ENCODE results near the gene SLC22A23.

The SLC22A23 gene

GRCh38 chr6:3419624-3420272 is 37.1 kb downstream of the SLC22A23 start:
- Histone ChIP-seq H3K4me3 (ENCODE audit: insufficient read length, low read depth) (no peak overlapping the region), H3K27me3 (ENCODE audit: insufficient read depth, insufficient read length) (no peaks in the 10 kb centered on the region), H3K9me3 (ENCODE audit: insufficient read depth, low read length) (no peaks in the 10 kb centered on the region), H3K36me3 (ENCODE audit: insufficient read depth, insufficient read length, low read length) (no peaks in the 10 kb centered on the region), H3K4me1 (ENCODE audit: insufficient read depth, insufficient read length) (peaks cover 15% of the 10 kb centered on the region), H3K9ac (ENCODE audit: insufficient read length, low read depth) (no peak overlapping the region)
- DNase-seq (ENCODE audit: low read depth, low spot score), result no peak
- TF ChIP-seq SUZ12 (IDR thresholded peaks at IDR 0.05; ENCODE audit: extremely low read depth, insufficient read depth, insufficient read length), result no peak
- TF ChIP-seq YY1 (IDR thresholded peaks at IDR 0.05; ENCODE audit: insufficient read depth, insufficient read length), result no peak
- no peak for TF ChIP-seq ZNF274 (IDR thresholded peaks at IDR 0.05; ENCODE audit: low read depth, low read length)

GRCh38 chr6:3418496-3419060 is 38.3 kb downstream of the SLC22A23 start:
- no peak for TF ChIP-seq SUZ12 (IDR thresholded peaks at IDR 0.05; ENCODE audit: extremely low read depth, insufficient read depth, insufficient read length)
- no peaks in the 10 kb centered on the region for H3K9me3 ChIP-seq (ENCODE audit: insufficient read depth, low read length)
- no peaks in the 10 kb centered on the region for H3K36me3 ChIP-seq (ENCODE audit: insufficient read depth, insufficient read length, low read length)
- peaks cover 11% of the 10 kb centered on the region for H3K4me1 ChIP-seq (ENCODE audit: insufficient read depth, insufficient read length)
- DNase-seq (ENCODE audit: low read depth, low spot score), result no peak
- H3K27me3 ChIP-seq (ENCODE audit: insufficient read depth, insufficient read length), result no peaks in the 10 kb centered on the region
- no peak overlapping the region for H3K4me3 ChIP-seq (ENCODE audit: insufficient read length, low read depth)
- no peak overlapping the region for H3K9ac ChIP-seq (ENCODE audit: insufficient read length, low read depth)

- Histone ChIP-seq H3K27me3 (ENCODE audit: insufficient read depth, insufficient read length) (no peaks in the 10 kb centered on the region), H3K9me3 (ENCODE audit: insufficient read depth, low read length) (peaks cover 7% of the 10 kb centered on the region; the same call in 1 of the 2 replicates), H3K9ac (ENCODE audit: insufficient read length, low read depth) (no peak overlapping the region), H3K4me3 (ENCODE audit: insufficient read length, low read depth) (no peak overlapping the region), H3K36me3 (ENCODE audit: insufficient read depth, insufficient read length, low read length) (peaks cover 4% of the 10 kb centered on the region), H3K4me1 (ENCODE audit: insufficient read depth, insufficient read length) (peaks cover 11% of the 10 kb centered on the region)
- DNase-seq (ENCODE audit: low read depth, low spot score), result no peak
- TF ChIP-seq ZNF274 (IDR thresholded peaks at IDR 0.05; ENCODE audit: low read depth, low read length) (no peak), YY1 (IDR thresholded peaks at IDR 0.05; ENCODE audit: insufficient read depth, insufficient read length) (no peak), SUZ12 (IDR thresholded peaks at IDR 0.05; ENCODE audit: extremely low read depth, insufficient read depth, insufficient read length) (no peak)
Measured at GRCh38 chr6:3417473-3417872, 39.4 kb downstream of the SLC22A23 start.

- H3K4me1 ChIP-seq (ENCODE audit: insufficient read depth, insufficient read length), result peaks cover 11% of the 10 kb centered on the region
- TF ChIP-seq YY1 (IDR thresholded peaks at IDR 0.05; ENCODE audit: insufficient read depth, insufficient read length) (no peak), SUZ12 (IDR thresholded peaks at IDR 0.05; ENCODE audit: extremely low read depth, insufficient read depth, insufficient read length) (no peak), ZNF274 (IDR thresholded peaks at IDR 0.05; ENCODE audit: low read depth, low read length) (no peak)
Measured at GRCh38 chr6:3415490-3415889, 41.4 kb downstream of the SLC22A23 start.

GRCh38 chr6:3415082-3415453 is 41.8 kb downstream of the SLC22A23 start:
- H3K4me3 ChIP-seq (ENCODE audit: insufficient read length, low read depth), result no peak overlapping the region
- no peaks in the 10 kb centered on the region for H3K27me3 ChIP-seq (ENCODE audit: insufficient read depth, insufficient read length)
- DNase-seq (ENCODE audit: low read depth, low spot score), result peak; percentile 25
- H3K36me3 ChIP-seq (ENCODE audit: insufficient read depth, insufficient read length, low read length), result peaks cover 4% of the 10 kb centered on the region
- no peak overlapping the region for H3K9ac ChIP-seq (ENCODE audit: insufficient read length, low read depth)
- TF ChIP-seq SUZ12 (IDR thresholded peaks at IDR 0.05; ENCODE audit: extremely low read depth, insufficient read depth, insufficient read length) (no peak), ZNF274 (IDR thresholded peaks at IDR 0.05; ENCODE audit: low read depth, low read length) (no peak), YY1 (IDR thresholded peaks at IDR 0.05; ENCODE audit: insufficient read depth, insufficient read length) (no peak)
- peaks cover 10% of the 10 kb centered on the region; the same call in 1 of the 2 replicates for H3K9me3 ChIP-seq (ENCODE audit: insufficient read depth, low read length)
- peaks cover 11% of the 10 kb centered on the region for H3K4me1 ChIP-seq (ENCODE audit: insufficient read depth, insufficient read length)

More at GRCh38 chr6:3415490-3415889, 41.4 kb downstream of the SLC22A23 start:
- Histone ChIP-seq H3K4me3 (ENCODE audit: insufficient read length, low read depth) (no peak overlapping the region), H3K27me3 (ENCODE audit: insufficient read depth, insufficient read length) (no peaks in the 10 kb centered on the region), H3K9me3 (ENCODE audit: insufficient read depth, low read length) (peaks cover 10% of the 10 kb centered on the region; the same call in 1 of the 2 replicates), H3K36me3 (ENCODE audit: insufficient read depth, insufficient read length, low read length) (peaks cover 4% of the 10 kb centered on the region), H3K9ac (ENCODE audit: insufficient read length, low read depth) (no peak overlapping the region)
- no peak for DNase-seq (ENCODE audit: low read depth, low spot score)

- Histone ChIP-seq H3K9me3 (ENCODE audit: insufficient read depth, low read length) (peaks cover 10% of the 10 kb centered on the region; the same call in 1 of the 2 replicates), H3K9ac (ENCODE audit: insufficient read length, low read depth) (no peak overlapping the region), H3K4me3 (ENCODE audit: insufficient read length, low read depth) (no peak overlapping the region), H3K36me3 (ENCODE audit: insufficient read depth, insufficient read length, low read length) (peaks cover 4% of the 10 kb centered on the region), H3K4me1 (ENCODE audit: insufficient read depth, insufficient read length) (peaks cover 11% of the 10 kb centered on the region), H3K27me3 (ENCODE audit: insufficient read depth, insufficient read length) (no peaks in the 10 kb centered on the region)
- no peak for TF ChIP-seq SUZ12 (IDR thresholded peaks at IDR 0.05; ENCODE audit: extremely low read depth, insufficient read depth, insufficient read length)
- TF ChIP-seq YY1 (IDR thresholded peaks at IDR 0.05; ENCODE audit: insufficient read depth, insufficient read length), result no peak
- no peak for TF ChIP-seq ZNF274 (IDR thresholded peaks at IDR 0.05; ENCODE audit: low read depth, low read length)
- peak; percentile 25 for DNase-seq (ENCODE audit: low read depth, low spot score)
Measured at GRCh38 chr6:3414327-3415081, 42.3 kb downstream of the SLC22A23 start.

GRCh38 chr6:3413592-3413991 is 43.3 kb downstream of the SLC22A23 start:
- Histone ChIP-seq H3K36me3 (ENCODE audit: insufficient read depth, insufficient read length, low read length) (peaks cover 4% of the 10 kb centered on the region), H3K27me3 (ENCODE audit: insufficient read depth, insufficient read length) (no peaks in the 10 kb centered on the region), H3K4me1 (ENCODE audit: insufficient read depth, insufficient read length) (peaks cover 11% of the 10 kb centered on the region), H3K9ac (ENCODE audit: insufficient read length, low read depth) (no peak overlapping the region), H3K9me3 (ENCODE audit: insufficient read depth, low read length) (peaks cover 10% of the 10 kb centered on the region; the same call in 1 of the 2 replicates), H3K4me3 (ENCODE audit: insufficient read length, low read depth) (no peak overlapping the region)
- TF ChIP-seq ZNF274 (IDR thresholded peaks at IDR 0.05; ENCODE audit: low read depth, low read length) (no peak), YY1 (IDR thresholded peaks at IDR 0.05; ENCODE audit: insufficient read depth, insufficient read length) (no peak), SUZ12 (IDR thresholded peaks at IDR 0.05; ENCODE audit: extremely low read depth, insufficient read depth, insufficient read length) (no peak)
- no peak for DNase-seq (ENCODE audit: low read depth, low spot score)
